ENCODE results near the gene GABRG3. TPM values are rescaled to one million over a fixed set of nuclear protein-coding genes. Genes with fewer than 3 reads are reported as not detected.

The GABRG3 gene
- total and polyA plus RNA-seq, 2 donors (not counting 3 experiments of a cell fraction or from before 2014, with no cell fraction given) = not detected

GRCh38 chr15:27050163-27050562 lies 79.2 kb downstream of the GABRG3 start:
- dilution Hi-C loops (cut with MboI; ENCODE audit: extremely low pct_ligation_motif_present, low sequenced_read_pairs) = no loop called here
- no peaks in the 10 kb centered on the region for H3K79me2 ChIP-seq (ENCODE audit: control insufficient read depth, insufficient read depth, low read length)
- H3K9ac ChIP-seq (replicated peaks; ENCODE audit: extremely low read depth, insufficient read depth, low read length) = no peak overlapping the region
- peaks cover 5% of the 10 kb centered on the region for H3K9me3 ChIP-seq (replicated peaks; ENCODE audit: control insufficient read depth, insufficient read depth, low read length)
- CTCF ChIA-PET = no interaction called here
- no peaks in the 10 kb centered on the region for H3K27me3 ChIP-seq (ENCODE audit: control insufficient read depth in 2 of 2, insufficient read depth in 2 of 2, low read length in 2 of 2)
- H3K9me1 ChIP-seq (replicated peaks; ENCODE audit: control insufficient read depth, extremely low read depth, insufficient read depth, low read length) = no peaks in the 10 kb centered on the region
- H3K4me3 ChIP-seq (replicated peaks in 1 of 3; ENCODE audit: insufficient read depth in 1 of 3, low read depth in 1 of 3, low read length in 3 of 3) = no peak overlapping the region
- no peak overlapping the region for H3K27ac ChIP-seq (ENCODE audit: insufficient read depth, low read depth, low read length)
- no peak for TF ChIP-seq POLR2AphosphoS5 (IDR thresholded peaks at IDR 0.05; ENCODE audit: insufficient read depth, low read depth, low read length)
- FAIRE-seq (no peak), DNase-seq (ENCODE audit: low read depth, low spot score) (no peak)
- BruUV-seq (replicated peaks) = no TSS peak
- POLR2A ChIA-PET = no interaction called here
- H3K4me2 ChIP-seq (ENCODE audit: insufficient read depth, low read length) = no peak overlapping the region
- no peaks in the 10 kb centered on the region for H3K36me3 ChIP-seq (ENCODE audit: control insufficient read depth in 2 of 2, extremely low read depth in 1 of 2, insufficient read depth in 2 of 2, low read length in 2 of 2)
- H2AFZ ChIP-seq (ENCODE audit: low read depth, low read length) = no peak overlapping the region
- intact Hi-C loops (cut with micrococcal nuclease) = no loop called here
- H3K4me1 ChIP-seq (ENCODE audit: control insufficient read depth, extremely low read depth, insufficient read depth, low read length) = no peaks in the 10 kb centered on the region
- no peaks in the 10 kb centered on the region for H4K20me1 ChIP-seq (replicated peaks; ENCODE audit: control insufficient read depth, extremely low read depth, insufficient read depth, low read length)

DNA sequence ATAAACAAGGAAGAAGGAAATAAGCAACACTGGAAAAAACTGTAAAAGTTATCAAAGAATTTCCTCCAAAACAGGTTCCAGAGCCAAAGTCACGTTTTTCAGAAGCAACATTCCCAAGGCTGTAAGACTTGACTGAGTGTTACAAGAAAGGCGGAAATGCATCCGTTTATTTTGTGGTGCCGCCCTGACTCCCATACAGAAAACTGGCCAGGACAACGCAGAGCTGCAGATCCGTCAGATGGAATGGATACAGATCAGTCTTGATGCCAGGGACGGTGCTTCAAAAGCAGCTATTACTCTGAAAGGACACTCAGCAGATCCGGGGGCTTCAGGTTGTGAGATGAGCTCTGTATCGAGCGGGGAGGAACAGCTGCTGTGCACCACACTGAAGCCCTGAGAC lies 83.4 kb downstream of the GABRG3 start:
- TF ChIP-seq MYC (IDR thresholded peaks at IDR 0.05; ENCODE audit: low read depth, low read length) (no peak), EZH2 (IDR thresholded peaks at IDR 0.05; ENCODE audit: borderline replicate concordance, low read depth, low read length, severe bottlenecking) (no peak), GATA2 (IDR thresholded peaks at IDR 0.05; ENCODE audit: insufficient read depth, insufficient read length, low read depth, low read length) (no peak), JUN (IDR thresholded peaks at IDR 0.05; ENCODE audit: borderline replicate concordance, insufficient read depth, insufficient read length, low read depth) (no peak), POLR2AphosphoS5 (IDR thresholded peaks at IDR 0.05; ENCODE audit: insufficient read depth, low read depth, low read length) (no peak), MAX (IDR thresholded peaks at IDR 0.05; ENCODE audit: insufficient read depth, insufficient read length) (no peak), FOS (IDR thresholded peaks at IDR 0.05; ENCODE audit: borderline replicate concordance, insufficient read depth, low read length) (no peak), POLR2A (IDR thresholded peaks at IDR 0.05; ENCODE audit: low read depth, low read length) (no peak)
- TF ChIP-seq, protein P1, sequence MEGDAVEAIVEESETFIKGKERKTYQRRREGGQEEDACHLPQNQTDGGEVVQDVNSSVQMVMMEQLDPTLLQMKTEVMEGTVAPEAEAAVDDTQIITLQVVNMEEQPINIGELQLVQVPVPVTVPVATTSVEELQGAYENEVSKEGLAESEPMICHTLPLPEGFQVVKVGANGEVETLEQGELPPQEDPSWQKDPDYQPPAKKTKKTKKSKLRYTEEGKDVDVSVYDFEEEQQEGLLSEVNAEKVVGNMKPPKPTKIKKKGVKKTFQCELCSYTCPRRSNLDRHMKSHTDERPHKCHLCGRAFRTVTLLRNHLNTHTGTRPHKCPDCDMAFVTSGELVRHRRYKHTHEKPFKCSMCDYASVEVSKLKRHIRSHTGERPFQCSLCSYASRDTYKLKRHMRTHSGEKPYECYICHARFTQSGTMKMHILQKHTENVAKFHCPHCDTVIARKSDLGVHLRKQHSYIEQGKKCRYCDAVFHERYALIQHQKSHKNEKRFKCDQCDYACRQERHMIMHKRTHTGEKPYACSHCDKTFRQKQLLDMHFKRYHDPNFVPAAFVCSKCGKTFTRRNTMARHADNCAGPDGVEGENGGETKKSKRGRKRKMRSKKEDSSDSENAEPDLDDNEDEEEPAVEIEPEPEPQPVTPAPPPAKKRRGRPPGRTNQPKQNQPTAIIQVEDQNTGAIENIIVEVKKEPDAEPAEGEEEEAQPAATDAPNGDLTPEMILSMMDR (IDR thresholded peaks at IDR 0.05; ENCODE audit: extremely low read depth in 1 of 2, insufficient read depth in 1 of 2, low read depth in 1 of 2, low read length in 2 of 2) = no peak
- no TSS peak for BruUV-seq (replicated peaks)
- intact Hi-C loops (cut with micrococcal nuclease) (no loop called here), dilution Hi-C loops (cut with MboI; ENCODE audit: extremely low pct_ligation_motif_present, low sequenced_read_pairs) (no loop called here)
- H3K27me3 ChIP-seq (ENCODE audit: control insufficient read depth in 2 of 2, insufficient read depth in 2 of 2, low read length in 2 of 2) = no peaks in the 10 kb centered on the region
- DNase-seq (ENCODE audit: low read depth, low spot score) (no peak), FAIRE-seq (no peak)
- H3K4me1 ChIP-seq (ENCODE audit: control insufficient read depth, extremely low read depth, insufficient read depth, low read length) = no peaks in the 10 kb centered on the region
- ChIA-PET POLR2A (no interaction called here), CTCF (no interaction called here)
- no peak overlapping the region for H3K9ac ChIP-seq (replicated peaks; ENCODE audit: extremely low read depth, insufficient read depth, low read length)
- H3K4me2 ChIP-seq (ENCODE audit: insufficient read depth, low read length) = no peak overlapping the region
- H3K4me3 ChIP-seq (replicated peaks in 1 of 3; ENCODE audit: insufficient read depth in 1 of 3, low read depth in 1 of 3, low read length in 3 of 3) = no peak overlapping the region
- H4K20me1 ChIP-seq (replicated peaks; ENCODE audit: control insufficient read depth, extremely low read depth, insufficient read depth, low read length) = no peaks in the 10 kb centered on the region
- no peaks in the 10 kb centered on the region for H3K36me3 ChIP-seq (ENCODE audit: control insufficient read depth in 2 of 2, extremely low read depth in 1 of 2, insufficient read depth in 2 of 2, low read length in 2 of 2)
- H2AFZ ChIP-seq (ENCODE audit: low read depth, low read length) = no peak overlapping the region
- no peak overlapping the region for H3K27ac ChIP-seq (ENCODE audit: insufficient read depth, low read depth, low read length)
- no peaks in the 10 kb centered on the region for H3K9me1 ChIP-seq (replicated peaks; ENCODE audit: control insufficient read depth, extremely low read depth, insufficient read depth, low read length)
- peaks cover 1% of the 10 kb centered on the region for H3K9me3 ChIP-seq (replicated peaks; ENCODE audit: control insufficient read depth, insufficient read depth, low read length)
- no peaks in the 10 kb centered on the region for H3K79me2 ChIP-seq (ENCODE audit: control insufficient read depth, insufficient read depth, low read length)

Data from endothelial cell of umbilical vein (primary cell).